HG03571 (cell line): ENCODE data around the gene STX17.
A peak's percentile ranks its signal among the peaks of the same experiment; 100 is the strongest.
"Not testable (repeated sequence)": the region's sequence is repeated elsewhere in the genome, so short reads cannot be mapped to it uniquely, and the experiment has no call there.

Experiments used
- ATAC-seq: cut with Tn5 transposase; IDR thresholded peaks from one replicate; pipeline ENCODE4 v1.9.1; 2021; ENCODE audit not compliant: unreplicated experiment

Gene STX17

DNA sequence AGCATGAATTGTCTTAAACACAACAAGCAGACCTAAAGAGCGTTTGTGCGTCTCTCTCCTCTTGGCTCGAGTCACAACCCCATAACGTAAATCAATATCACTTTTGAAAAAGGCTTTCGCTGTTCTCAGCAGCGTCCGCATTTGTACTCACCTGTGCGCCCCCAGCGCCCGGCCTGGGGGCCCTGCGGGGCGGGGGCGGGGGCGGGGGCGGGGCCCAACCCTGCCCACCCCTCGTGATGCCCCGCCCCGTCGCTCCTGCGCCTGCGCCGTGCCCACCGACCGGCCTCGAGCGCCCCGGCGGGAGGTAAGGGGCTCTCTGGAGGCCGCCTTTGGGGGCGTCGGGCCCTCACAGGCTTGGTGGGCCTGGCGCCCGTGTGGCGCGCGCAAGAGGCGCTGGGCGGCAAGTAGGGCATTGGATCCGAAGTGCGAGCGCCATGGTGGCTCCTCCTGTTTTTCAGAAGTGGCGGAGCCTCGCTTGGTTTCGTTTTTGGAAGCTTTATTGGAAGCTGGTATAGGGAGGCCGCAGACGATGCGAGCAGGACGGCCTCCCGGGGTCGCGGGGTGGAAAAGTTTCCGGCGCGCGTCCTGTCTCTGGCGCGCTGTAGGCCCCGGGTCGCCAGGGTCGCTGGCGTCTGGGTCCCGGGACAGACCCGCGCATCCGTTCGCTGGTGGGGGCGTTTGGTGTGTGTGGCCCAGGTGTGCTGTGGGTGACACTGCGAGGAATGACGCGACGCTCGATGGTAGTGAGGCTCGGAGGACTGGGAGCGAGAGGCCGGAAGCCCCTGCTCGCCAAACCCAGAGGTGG, at the start of gene STX17:
Gene STX17, plus strand, starts transcription at position 252 of the 805 bp plus-strand sequence. CDS start 8,586 bp downstream, outside the sequence.
- peak; percentile 87 for ATAC-seq

DNA sequence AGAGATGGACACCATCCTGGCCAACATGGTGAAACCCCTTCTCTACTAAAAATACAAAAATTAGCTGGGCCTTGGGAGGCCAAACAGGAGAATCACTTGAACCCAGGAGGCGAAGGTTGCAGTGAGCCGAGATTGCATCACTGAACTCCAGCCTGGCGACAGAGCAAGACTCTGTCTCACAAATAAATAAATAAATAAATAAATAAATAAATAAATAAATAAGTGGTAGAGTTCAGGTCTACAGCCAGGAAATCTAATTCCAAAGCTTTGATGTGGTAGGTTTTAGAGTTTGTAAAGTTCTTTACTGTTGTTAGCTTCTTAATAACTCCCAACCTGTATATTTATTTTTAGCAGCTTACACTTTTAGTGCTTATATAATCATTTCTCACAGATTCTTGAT, 48.9 kb upstream of the STX17 start:
- not testable (repeated sequence) for ATAC-seq

DNA sequence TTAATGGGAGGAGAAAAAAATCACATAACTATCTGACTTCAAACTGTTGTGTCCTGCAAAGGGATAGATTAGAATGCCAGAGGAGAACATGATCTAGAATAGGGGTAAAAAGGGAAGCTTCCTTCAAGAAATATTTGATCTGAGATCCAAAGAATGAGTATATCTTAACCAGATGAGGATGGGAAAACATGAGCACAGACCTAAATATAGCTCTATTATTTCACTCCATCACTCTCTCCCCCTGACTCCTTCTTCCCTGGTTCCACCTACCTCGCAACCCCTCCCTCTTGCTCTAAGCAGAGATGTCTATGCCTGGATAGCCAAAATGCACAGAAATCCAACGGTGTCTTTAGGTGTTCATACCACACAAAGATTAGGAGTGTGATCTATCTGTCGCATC, 48.4 kb upstream of the STX17 start:
- ATAC-seq, result no peak

DNA sequence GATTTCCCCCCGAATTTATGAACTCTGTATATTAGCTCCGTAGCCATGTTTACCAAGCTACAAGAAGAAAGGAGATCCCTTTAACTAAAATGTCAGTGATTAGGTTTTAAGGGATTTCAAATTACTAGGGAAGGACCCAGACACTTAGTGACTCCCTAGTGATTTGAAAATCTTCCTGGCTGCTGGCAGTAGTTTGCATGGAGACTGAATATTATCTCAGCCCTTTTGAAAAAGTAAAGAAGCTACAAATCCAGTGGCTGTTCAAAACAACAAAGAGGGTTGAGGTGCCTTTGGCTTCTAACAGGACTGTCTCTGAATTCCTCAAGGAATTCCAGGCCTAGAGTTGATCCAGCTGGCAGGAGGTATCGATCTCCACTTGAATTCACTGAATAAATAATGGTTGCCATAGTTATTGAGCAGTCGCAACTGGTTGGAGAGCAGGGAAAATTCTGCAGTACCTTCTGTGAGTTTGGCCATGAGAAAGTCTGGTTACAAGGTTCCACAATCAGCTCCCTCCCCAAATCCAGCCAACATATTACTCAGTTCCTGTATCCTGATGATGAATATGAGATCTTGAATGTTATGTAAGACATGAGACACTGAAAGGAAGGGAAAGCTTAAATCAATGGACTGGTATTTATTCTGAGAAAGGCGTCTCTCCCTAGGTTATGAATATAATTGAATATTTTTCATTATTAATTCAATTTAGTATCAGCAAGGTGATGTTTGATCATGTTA, 47.0 kb upstream of the STX17 start:
- ATAC-seq, result no peak

DNA sequence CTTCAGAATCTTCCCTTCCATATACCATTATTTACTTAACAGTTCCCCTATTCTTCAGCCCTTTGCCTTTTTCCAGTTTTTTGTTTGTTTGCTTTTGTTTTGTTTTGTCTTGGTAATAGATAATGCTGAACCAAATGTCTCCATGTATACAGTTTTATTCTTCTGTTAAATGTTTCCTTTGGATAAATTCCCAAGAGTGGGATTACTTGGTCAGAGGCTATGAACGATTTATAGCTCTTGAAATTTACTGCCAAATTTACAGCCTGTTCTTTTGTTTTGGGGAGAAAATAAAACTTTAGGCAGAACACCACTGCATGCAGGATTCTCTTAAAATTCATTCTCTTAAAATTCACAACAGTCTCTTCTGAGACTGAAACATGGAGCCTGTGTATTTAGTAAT, 46.2 kb upstream of the STX17 start:
- ATAC-seq, result no peak

DNA sequence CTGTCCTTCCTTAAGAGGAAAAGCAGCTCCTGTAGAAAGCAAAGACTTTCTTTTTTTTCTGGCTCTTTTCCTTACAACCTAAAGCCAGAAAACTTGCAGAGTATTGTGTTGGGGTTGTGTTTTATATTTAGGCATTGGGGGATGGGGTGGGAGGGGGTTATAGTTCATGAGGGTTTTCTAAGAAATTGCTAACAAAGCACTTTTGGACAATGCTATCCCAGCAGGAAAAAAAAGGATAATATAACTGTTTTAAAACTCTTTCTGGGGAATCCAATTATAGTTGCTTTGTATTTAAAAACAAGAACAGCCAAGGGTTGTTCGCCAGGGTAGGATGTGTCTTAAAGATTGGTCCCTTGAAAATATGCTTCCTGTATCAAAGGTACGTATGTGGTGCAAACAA, 42.5 kb upstream of the STX17 start:
- no peak for ATAC-seq

DNA sequence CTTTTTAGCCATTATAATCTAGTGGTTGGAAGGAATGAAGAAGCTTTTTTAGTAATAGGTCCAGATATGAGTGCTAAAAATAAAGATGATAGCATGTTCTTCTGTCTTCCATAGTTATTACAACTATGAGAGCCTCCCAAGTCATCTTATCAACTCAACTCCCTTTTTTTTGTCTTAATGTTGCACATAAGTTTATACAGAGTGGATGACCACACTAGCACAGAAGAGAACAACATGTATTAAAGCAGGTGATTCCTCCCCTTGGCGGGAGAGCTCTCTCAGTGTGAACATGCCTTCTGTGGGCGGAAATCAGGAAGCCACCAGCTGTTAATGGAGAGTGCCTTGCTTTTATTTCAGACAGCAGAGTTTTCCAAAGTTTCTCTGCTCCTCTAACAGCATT, 40.1 kb upstream of the STX17 start:
- ATAC-seq, result no peak

DNA sequence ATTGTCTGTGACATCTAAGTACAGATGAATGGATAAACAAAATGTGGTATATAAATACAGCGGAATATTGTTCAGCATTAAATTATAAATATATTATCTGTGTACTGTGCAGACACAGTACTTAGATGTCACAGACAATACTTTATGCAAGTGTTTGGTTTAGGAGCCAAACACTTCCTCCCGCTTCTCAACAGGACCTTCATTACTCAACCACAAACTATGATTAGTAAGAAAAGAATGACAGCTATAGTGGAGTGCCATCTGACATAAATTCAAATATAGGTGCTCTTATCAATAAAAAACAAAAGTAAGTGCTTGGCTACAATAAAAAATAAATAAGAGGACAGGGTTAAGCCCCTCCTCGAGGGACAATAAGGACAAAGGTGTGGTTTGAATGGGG, 38.9 kb upstream of the STX17 start:
- no peak for ATAC-seq

DNA sequence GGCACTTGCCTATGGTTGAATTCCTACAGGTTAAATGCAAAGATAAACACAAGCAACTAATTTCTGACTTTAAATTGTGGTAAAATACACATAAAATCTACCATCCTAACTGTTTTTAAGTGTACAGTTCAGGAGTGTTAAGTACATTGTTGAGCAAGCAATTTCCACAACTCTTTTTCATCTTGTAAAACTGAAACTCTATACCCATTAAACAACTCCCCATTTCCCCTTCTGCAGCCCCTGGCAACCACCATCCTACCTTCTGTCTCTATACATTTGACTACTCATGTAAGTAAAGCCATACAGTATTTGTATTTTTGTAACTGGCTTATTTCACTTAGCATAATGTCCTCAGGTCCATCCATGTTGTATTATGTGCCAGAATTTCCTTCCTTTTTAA, 38.5 kb upstream of the STX17 start:
- ATAC-seq, result peak; percentile 75

DNA sequence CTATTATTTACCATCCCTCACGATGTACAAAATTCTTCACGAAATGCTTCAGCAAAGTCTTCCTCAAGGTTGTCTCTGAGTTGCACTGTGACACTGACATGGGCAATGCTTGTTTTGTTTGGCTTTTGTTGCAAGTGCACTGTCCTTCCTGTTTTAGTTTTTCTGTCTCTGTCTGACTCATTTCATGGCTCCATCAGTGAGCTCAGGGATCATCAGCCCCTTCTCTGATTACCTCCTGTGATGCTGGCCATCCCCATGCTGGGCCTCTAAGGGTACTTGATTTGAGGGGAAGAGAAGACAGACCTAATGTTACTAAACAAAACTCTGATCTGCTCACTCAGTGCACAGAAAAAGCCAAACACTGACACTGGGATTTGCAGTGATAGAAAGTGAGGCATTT, 37.6 kb upstream of the STX17 start:
- peak; percentile 76 for ATAC-seq

DNA sequence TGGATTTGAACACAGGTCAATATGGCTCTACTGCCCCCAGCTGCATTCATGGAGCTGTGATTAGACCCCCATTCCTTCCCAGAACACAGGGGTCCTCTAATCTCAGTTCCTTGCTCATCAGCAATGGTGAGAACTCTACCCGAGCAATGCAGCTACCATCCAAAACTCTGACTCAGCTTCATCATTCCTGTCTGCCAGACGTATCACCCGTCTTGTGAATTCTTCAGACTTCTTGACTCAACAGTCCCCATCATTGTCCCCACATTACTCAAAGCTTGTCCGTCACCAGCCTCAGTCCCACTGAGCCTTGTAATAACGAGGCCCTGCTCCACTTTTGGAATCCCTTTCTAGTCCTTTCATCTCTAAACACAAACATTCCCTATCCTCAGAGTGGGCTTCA, 36.3 kb upstream of the STX17 start:
- ATAC-seq, result no peak

DNA sequence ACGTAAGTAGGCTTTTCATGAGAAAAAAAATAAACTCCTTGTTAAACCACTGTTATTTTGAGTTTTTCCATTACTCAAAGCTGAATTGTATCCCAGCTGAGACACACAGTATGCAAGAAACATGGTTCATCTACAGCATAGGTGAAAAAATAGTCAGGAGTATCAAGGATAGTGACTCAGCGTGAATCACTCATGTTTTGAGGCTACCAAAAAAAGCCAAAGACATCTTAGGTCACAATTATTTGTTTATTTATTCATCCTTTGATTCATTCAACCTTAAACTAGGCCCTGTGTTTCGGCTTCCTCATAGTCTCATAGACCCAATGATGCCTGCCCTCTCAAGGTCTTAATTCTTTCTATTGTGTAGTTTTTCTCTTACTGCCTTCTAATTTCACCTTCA, 32.9 kb upstream of the STX17 start:
- no peak for ATAC-seq

DNA sequence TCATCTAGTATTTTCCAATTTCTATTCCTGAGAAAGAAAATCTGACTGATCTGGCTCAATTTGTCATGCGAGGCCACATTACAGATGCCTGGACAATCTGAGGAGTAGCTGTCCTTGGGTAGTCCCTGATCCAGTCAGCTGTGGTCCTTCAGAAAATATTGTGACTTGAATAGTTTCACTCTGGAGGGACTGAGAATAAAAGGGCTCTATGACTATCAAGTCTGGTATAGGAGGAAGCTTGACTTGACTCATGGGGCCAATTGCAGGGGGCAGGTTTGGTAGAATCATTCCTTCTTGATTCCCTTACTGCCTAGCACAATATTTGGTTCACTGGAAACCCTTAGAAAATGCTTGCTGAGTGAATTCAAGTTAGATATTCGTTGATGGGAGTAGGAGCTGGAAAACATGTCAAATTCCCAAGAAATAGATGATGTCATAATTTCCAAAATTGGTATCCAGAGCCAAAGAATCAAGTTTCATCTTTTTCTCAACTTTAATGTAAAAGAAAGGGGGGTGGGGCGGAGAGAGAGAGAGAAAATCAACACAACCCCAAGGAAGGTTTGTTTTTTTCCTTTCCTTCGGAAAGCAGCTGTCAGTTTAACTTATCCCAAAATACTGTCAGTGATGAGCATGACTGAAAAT, 32.4 kb upstream of the STX17 start:
- ATAC-seq, result no peak

DNA sequence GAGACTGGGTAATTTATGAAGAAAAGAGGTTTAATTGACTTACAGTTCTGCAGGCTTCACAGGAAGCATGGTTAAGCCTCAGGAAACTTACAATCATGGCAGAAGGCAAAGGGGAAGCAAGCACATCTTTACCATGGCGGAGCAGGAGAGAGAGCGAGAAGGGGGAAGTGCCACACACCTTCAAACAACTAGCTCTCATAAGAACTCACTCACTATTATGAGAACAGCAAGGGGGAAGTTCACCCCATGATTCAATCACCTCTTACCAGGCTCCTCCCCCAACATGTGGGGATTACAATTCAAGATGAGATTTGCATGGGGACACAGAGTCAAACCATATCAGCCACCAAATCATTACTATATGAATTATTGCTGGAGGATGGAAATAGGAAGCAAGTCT, 30.3 kb upstream of the STX17 start:
- ATAC-seq, result no peak

DNA sequence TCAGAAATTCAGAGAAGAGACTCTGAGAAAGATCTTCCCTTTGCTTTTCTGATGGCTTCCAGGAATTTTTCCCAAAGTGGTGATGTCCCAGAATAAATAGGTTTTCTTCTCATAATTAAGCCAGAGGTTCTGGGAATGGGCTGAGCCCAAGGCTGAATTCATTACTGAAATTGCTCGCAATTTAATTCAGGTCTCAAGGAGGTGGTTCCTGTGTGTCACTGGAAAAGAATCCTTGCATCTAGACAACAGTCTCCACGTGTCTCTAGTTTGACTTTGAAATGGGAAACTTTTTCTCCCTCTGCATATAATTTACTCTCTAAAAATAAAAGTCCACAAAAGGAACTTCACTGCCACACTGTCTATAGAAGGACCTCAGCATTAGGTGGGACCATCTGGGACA, 27.8 kb upstream of the STX17 start:
- ATAC-seq, result no peak

DNA sequence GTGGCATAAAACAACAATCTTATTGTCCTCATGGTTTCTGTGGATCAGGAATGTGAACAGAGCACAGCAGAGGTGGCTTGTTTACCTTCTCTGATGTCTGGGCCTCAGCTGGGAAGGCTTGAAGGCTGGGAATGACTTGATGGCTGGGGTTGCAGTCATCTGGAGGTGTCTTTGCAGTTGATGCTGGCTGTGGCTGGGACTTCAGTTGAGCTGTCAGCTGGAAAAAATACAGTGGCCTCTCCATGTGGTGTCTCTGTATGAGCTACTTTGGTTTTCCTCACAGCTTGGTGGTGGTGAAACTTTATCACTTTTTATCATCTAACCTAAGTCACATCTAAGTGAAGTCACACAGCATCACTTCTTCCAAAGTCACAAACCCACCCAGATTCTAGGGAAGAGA, 24.7 kb upstream of the STX17 start:
- no peak for ATAC-seq

DNA sequence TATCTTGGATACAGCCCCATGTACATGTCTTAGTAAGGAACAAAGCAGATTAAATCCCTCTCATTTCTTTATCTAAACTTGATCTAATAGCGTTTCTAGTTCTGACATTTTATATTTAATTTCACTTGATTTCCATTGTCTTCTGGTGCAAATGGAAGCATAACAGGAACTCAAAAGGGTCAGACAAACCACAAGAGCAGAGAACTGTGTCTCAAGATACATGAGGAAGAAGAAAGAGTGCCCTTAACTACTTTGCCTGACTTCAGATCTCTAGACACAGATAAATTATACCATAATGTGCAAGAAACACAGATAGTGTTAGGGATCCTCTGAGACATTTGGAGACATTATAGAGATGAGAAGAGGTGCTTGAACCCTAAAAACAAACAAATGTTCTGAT, 20.7 kb upstream of the STX17 start:
- ATAC-seq, result no peak

DNA sequence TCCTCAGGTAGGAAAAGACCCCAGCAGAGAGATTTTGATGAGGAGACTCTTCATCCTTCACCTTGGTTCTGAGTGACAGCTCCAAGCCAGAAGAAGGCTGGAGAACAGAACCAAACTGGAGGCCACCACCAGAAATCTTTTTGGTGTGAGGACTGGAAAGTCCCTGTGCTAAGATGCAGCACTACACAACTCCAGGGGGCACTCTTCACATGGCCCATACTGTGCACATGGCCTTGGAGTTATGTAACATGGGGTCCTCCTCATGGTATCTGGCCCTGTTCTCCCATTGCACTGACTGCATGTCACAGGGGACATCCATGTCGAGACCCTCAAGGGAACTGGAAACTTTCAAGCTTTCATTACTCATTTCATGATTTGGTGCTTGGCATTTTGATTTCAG, 17.3 kb upstream of the STX17 start:
- no peak for ATAC-seq

DNA sequence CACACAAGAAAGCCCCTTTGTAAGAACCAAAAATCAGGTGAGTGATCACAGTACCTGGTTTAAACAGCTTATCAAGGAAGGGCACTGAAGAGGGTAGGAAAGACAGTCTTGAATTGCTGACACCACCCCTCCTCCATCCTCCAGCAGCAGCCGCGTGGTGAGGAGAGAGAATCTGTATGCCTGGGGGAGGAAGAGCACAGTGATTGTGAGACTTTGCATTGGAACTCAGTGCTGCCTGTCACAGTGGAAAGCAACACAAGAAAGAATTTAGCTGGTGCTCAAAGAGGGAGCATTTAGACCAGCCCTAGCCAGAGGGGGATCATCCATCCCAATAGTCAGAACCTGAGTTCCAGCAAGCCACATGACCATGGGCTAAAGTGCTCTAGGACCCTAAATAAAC, 11.6 kb upstream of the STX17 start:
- ATAC-seq, result no peak

DNA sequence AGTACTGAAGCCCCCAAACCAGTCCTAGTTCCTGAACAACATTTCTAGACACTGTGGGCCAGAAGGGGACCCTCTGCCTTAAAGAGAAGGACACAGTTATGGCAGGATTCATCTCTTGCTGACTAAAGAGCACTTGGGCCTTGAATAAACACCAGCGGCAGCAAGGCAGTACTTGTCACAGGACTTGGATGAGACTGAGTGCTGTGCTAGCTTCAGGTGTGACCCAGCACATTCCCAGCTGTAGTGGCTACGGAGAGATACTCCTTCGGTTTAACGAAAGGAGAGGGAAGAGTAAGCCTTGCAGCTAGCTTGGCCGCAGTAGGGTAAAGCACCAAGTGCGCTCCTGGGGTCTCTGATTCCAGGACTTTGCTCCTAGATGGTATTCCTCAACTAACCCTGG, 10.9 kb upstream of the STX17 start:
- ATAC-seq, result no peak

DNA sequence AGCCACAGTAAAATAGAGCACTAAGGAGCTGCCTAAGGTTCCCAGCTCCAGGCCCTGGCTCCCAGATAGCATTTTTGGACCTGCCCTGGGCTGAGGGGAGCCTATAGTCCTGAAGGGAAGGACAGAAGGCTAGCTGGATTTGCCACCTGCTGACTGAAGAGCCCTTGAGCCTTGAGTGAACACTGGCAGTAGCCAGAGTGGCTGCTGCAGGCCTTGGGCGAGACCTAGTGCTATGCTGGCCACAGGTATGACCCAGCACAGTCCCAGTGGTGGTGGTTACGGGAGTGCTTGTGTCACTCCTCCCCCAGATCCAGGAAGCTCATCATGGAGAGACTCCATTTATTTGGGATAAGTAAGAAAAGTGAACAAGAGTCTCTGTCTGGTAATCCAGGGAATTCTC, 10.3 kb upstream of the STX17 start:
- ATAC-seq, result no peak

DNA sequence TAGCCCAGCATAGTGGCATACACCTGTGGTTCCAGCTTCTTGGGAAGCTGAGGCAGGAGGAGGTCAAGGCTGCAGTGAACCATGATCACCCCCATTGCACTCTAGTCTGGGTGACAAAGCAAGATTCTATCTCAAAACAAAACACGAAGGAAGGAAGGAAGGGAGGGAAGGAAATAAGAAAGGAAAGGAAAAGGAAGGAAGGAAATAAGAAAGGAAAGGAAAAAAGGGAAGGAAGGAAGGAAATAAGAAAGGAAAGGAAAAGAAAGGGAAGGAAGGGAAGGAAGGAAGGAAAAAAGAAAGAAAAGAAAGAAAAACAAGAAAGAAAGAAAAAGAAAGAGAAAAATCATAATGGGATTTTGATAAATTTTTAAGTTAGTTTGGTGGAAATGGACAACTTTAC, 3.1 kb upstream of the STX17 start:
- no peak for ATAC-seq
